GM13977 (cell line): ENCODE data around the gene SMIM33.
A peak's percentile ranks its signal among the peaks of the same experiment; 100 is the strongest.
"Not testable (repeated sequence)": the region's sequence is repeated elsewhere in the genome, so short reads cannot be mapped to it uniquely, and the experiment has no call there.

Experiments used
- DNase-seq: peaks from one replicate; pipeline ENCODE4 v3.0.0; 2012; ENCODE audit warnings: low spot score
- CTCF ChIP-seq: IDR thresholded peaks from 2 replicates; pipeline ENCODE4 v1.5.1; 2012; ENCODE audit warnings: mild to moderate bottlenecking, control low read depth; ENCODE audit not compliant: insufficient read depth; ENCODE audit errors: extremely low read depth, missing control alignments
- in situ Hi-C: fragments of 300-500 bp; cut with MboI; formaldehyde crosslinking; loops from one replicate; pipeline ENCODE4 v1.12.0; 2022; ENCODE audit warnings: low sequenced_read_pairs, low pct_unique_long_range_greater_than_20kb, mixed read lengths, inconsistent platforms; ENCODE audit not compliant: unreplicated experiment

SMIM33 gene

GRCh38 chr5:139482050-139482889 lies 11.5 kb downstream of the SMIM33 start, which contains the start of gene STING1:
Gene STING1 (minus strand): TSS chr5:139482758. CDS start chr5:139481704, 1,054 bp downstream.
- DNase-seq = peak; percentile 53
- in situ Hi-C loops = no loop called here
- TF ChIP-seq CTCF = no peak

- in situ Hi-C loops, DNase-seq: not testable (repeated sequence)
Measured at GRCh38 chr5:139482890-139483208, 12.0 kb downstream of the SMIM33 start.

- in situ Hi-C loops = no loop called here
- no peak for DNase-seq
- TF ChIP-seq CTCF = no peak
Measured at GRCh38 chr5:139486201-139486600, 15.4 kb downstream of the SMIM33 start.

GRCh38 chr5:139488260-139488659 lies 17.5 kb downstream of the SMIM33 start:
- in situ Hi-C loops = no loop called here
- no peak for DNase-seq
- TF ChIP-seq CTCF = no peak

- no peak for DNase-seq
- no peak for TF ChIP-seq CTCF
- in situ Hi-C loops = no loop called here
Measured at GRCh38 chr5:139492700-139493192, 21.9 kb downstream of the SMIM33 start.

GRCh38 chr5:139494256-139494655 lies 23.5 kb downstream of the SMIM33 start:
- TF ChIP-seq CTCF = no peak
- DNase-seq = no peak
- in situ Hi-C loops = no loop called here

GRCh38 chr5:139494832-139495231 lies 24.0 kb downstream of the SMIM33 start:
- in situ Hi-C loops = no loop called here
- TF ChIP-seq CTCF = no peak
- DNase-seq = no peak
